DND-41 (cell line): Measurements from ENCODE around the gene MICAL1.

Experiments
- ATAC-seq: fragments of 200-7000 bp; cut with Tn5 transposase; 3 replicates; pipeline ENCODE4 v1.9.1; 2021; ENCODE audit warnings: low read depth; ENCODE audit not compliant: insufficient read depth
- DNase-seq: peaks from one replicate; pipeline ENCODE4 v3.0.0-alpha.2; 2020
- H2AFZ ChIP-seq: 2 replicates; pipeline ENCODE4 v1.6.0; 2012; ENCODE audit warnings: low read depth, low read length
- H3K27ac ChIP-seq: 2 replicates; pipeline ENCODE4 v1.5.1; 2012; ENCODE audit warnings: low read length, inconsistent platforms
- H3K27me3 ChIP-seq: fragments of 200-600 bp; sonication (generic); 2 replicates; pipeline ENCODE4 v1.6.0; 2012; ENCODE audit warnings: low read length, mild to moderate bottlenecking, inconsistent platforms; ENCODE audit not compliant: insufficient read depth, poor library complexity
- H3K36me3 ChIP-seq: 2 replicates; pipeline ENCODE4 v1.5.1; 2012; ENCODE audit warnings: low read length, inconsistent platforms; ENCODE audit not compliant: insufficient read depth
- H3K4me1 ChIP-seq: 2 replicates; pipeline ENCODE4 v1.5.1; 2012; ENCODE audit warnings: mild to moderate bottlenecking, low read length; ENCODE audit not compliant: insufficient read depth
- H3K4me2 ChIP-seq: 2 replicates; pipeline ENCODE4 v1.6.0; 2012; ENCODE audit warnings: mild to moderate bottlenecking, moderate library complexity, low read length, inconsistent platforms; ENCODE audit not compliant: insufficient read depth
- H3K4me3 ChIP-seq, 2 experiments: fragments of 200-600 bp in 1 of 2; shearing (Covaris generic) in 1 of 2; 2 replicates each; pipeline ENCODE4 v1.5.1; 2012 to 2016; ENCODE audit warnings: inconsistent platforms in 2 of 2, low read length in 2 of 2, mild to moderate bottlenecking in 2 of 2, low read depth in 1 of 2, moderate library complexity in 1 of 2
- H3K79me2 ChIP-seq: 2 replicates; pipeline ENCODE4 v1.6.0; 2012; ENCODE audit warnings: low read length, inconsistent platforms; ENCODE audit not compliant: insufficient read depth
- H3K9ac ChIP-seq: 2 replicates; pipeline ENCODE4 v1.6.0; 2012; ENCODE audit warnings: low read depth, mild to moderate bottlenecking, inconsistent platforms, low read length, moderate library complexity
- H3K9me3 ChIP-seq: 2 replicates; pipeline ENCODE4 v1.5.1; 2012; ENCODE audit warnings: low read length, moderate library complexity, mild to moderate bottlenecking, inconsistent platforms; ENCODE audit not compliant: insufficient read depth, severe bottlenecking
- H4K20me1 ChIP-seq: 2 replicates; pipeline ENCODE4 v1.6.0; 2012; ENCODE audit warnings: low read length; ENCODE audit not compliant: insufficient read depth
- EZH2 ChIP-seq: IDR thresholded peaks from 3 replicates; pipeline ENCODE4 v1.6.1; 2012; ENCODE audit warnings: borderline replicate concordance, low read depth, mild to moderate bottlenecking, moderate library complexity, low read length, inconsistent platforms; ENCODE audit not compliant: severe bottlenecking
- TF ChIP-seq, protein P1 (sequence below): IDR thresholded peaks from 2 replicates; pipeline ENCODE4 v1.5.1; 2012; ENCODE audit warnings: borderline replicate concordance, low read length, moderate library complexity, mild to moderate bottlenecking; ENCODE audit not compliant: poor library complexity, severe bottlenecking; ENCODE audit errors: extremely low read depth

Gene MICAL1

DNA sequence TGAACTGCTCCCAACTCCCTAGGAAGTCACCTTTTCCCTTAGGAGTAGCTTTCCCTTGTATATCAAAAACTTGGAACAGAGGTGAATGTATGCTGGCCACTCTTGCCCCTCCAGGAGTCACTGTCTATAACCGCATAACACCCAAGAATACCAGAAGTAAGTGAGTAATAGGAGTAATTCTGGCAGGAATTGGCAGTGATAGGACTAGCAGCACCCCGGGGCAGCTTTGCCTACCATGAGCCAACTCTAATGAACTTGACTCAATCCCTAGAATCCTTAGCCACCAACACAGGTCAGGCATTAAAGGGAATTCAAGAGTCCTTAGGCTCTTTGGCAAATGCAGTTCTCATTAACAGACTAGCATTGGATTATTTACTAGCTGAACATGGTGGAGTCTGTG lies 44.5 kb downstream of the MICAL1 start:
- H2AFZ ChIP-seq: no peak overlapping the region
- H3K27ac ChIP-seq: no peak overlapping the region
- no peak overlapping the region for H3K4me2 ChIP-seq
- no peaks in the 10 kb centered on the region for H3K4me1 ChIP-seq
- no peaks in the 10 kb centered on the region for H3K36me3 ChIP-seq
- TF ChIP-seq, protein P1, sequence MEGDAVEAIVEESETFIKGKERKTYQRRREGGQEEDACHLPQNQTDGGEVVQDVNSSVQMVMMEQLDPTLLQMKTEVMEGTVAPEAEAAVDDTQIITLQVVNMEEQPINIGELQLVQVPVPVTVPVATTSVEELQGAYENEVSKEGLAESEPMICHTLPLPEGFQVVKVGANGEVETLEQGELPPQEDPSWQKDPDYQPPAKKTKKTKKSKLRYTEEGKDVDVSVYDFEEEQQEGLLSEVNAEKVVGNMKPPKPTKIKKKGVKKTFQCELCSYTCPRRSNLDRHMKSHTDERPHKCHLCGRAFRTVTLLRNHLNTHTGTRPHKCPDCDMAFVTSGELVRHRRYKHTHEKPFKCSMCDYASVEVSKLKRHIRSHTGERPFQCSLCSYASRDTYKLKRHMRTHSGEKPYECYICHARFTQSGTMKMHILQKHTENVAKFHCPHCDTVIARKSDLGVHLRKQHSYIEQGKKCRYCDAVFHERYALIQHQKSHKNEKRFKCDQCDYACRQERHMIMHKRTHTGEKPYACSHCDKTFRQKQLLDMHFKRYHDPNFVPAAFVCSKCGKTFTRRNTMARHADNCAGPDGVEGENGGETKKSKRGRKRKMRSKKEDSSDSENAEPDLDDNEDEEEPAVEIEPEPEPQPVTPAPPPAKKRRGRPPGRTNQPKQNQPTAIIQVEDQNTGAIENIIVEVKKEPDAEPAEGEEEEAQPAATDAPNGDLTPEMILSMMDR: no peak
- no peak for TF ChIP-seq EZH2
- DNase-seq: no peak
- H3K79me2 ChIP-seq: no peaks in the 10 kb centered on the region
- H3K9ac ChIP-seq: no peak overlapping the region
- no peaks in the 10 kb centered on the region for H3K9me3 ChIP-seq
- H3K27me3 ChIP-seq: no peaks in the 10 kb centered on the region
- ATAC-seq: no peak
- no peak overlapping the region for H3K4me3 ChIP-seq
- no peaks in the 10 kb centered on the region for H4K20me1 ChIP-seq

DNA sequence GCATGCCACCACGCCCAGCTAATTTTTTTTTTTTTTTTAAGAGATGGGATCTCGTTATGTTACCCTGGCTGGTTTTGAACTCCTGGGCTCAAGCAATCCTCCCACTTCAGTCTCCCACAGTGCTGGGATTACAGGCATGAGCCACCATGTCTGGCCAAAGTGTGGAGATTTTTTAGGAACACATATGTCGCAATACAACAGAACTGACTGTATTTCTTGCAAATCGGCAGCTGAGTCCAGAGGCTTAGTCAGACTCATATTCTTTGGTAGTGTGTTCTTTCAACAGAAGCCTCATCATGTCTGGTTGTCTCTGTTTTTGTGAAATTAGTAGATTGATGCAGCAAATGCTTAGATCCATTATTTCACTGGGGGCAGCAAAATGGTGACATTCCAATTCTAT lies 49.4 kb downstream of the MICAL1 start:
- H3K4me1 ChIP-seq: no peaks in the 10 kb centered on the region
- no peak overlapping the region for H3K4me3 ChIP-seq
- no peaks in the 10 kb centered on the region for H4K20me1 ChIP-seq
- DNase-seq: no peak
- no peaks in the 10 kb centered on the region for H3K36me3 ChIP-seq
- no peak overlapping the region for H3K9ac ChIP-seq
- H2AFZ ChIP-seq: no peak overlapping the region
- no peaks in the 10 kb centered on the region for H3K79me2 ChIP-seq
- no peaks in the 10 kb centered on the region for H3K27me3 ChIP-seq
- TF ChIP-seq, protein P1: no peak
- no peak for TF ChIP-seq EZH2
- H3K4me2 ChIP-seq: no peak overlapping the region
- H3K27ac ChIP-seq: no peak overlapping the region
- H3K9me3 ChIP-seq: no peaks in the 10 kb centered on the region
- no peak for ATAC-seq

DNA sequence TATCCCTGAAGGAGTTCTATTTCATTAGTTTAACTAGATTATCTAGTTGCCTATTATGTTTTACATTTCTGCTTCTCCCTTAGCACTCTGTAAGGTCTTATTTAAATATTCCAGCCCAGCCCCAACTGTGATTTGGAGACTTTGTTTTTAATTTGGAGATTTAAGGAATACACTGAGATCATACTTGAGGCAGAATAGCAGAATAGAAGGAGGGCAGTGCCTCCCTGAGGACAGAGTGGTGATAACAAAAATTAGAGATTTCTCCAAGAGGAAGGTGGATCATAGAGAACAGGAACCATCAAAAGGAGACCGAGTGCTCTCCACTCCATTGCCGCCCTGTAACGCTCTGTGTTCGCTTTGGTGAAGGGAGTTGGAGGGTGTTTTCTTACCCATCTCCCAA lies 58.6 kb downstream of the MICAL1 start:
- TF ChIP-seq, protein P1: peak; percentile 19
- no peak for TF ChIP-seq EZH2
- H3K36me3 ChIP-seq: no peaks in the 10 kb centered on the region
- H3K9me3 ChIP-seq: no peaks in the 10 kb centered on the region
- DNase-seq: no peak
- no peak overlapping the region for H3K9ac ChIP-seq
- H3K4me3 ChIP-seq: no peak overlapping the region
- no peak overlapping the region for H2AFZ ChIP-seq
- H3K79me2 ChIP-seq: no peaks in the 10 kb centered on the region
- H3K4me1 ChIP-seq: no peaks in the 10 kb centered on the region
- no peak for ATAC-seq
- H4K20me1 ChIP-seq: no peaks in the 10 kb centered on the region
- H3K27me3 ChIP-seq: no peaks in the 10 kb centered on the region
- H3K4me2 ChIP-seq: no peak overlapping the region
- H3K27ac ChIP-seq: no peak overlapping the region
